CD4-positive, alpha-beta T cell treated with Interleukin-12 subunit alpha and Interleukin-12 subunit beta, for 1 hour (primary cell): ENCODE results near the gene C9orf72.

Source experiments
- DNase-seq: peaks from one replicate; pipeline ENCODE4 v3.0.0-alpha.2; 2020

The C9orf72 gene

GRCh38 chr9:27573634-27574590 is 631 bp upstream of the C9orf72 start:
- DNase-seq: peak; percentile 98

- peak; percentile 70 for DNase-seq
Measured at GRCh38 chr9:27572566-27572917, 739 bp downstream of the C9orf72 start.

- DNase-seq: no peak
Measured at GRCh38 chr9:27572061-27572460, 1.2 kb downstream of the C9orf72 start.

DNA sequence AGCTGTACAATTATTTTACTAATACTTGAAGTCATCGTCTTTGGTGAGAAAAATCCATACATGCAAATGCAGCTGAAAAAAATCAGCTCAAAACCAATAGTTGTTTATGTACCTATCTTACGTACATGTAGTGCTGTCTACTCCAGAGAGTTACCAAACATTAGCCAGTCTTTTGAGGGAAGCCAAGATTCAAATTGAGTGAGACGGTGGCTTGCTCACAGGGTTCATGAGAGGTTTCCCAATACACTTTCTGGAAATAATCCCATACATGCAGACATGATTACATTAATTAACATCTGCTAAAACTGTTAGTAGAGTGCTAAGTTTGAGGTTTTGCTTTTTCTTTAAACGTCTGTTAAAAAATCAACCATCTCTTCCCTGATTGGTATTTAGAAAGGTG is 2.3 kb downstream of the C9orf72 start:
- DNase-seq: no peak

DNA sequence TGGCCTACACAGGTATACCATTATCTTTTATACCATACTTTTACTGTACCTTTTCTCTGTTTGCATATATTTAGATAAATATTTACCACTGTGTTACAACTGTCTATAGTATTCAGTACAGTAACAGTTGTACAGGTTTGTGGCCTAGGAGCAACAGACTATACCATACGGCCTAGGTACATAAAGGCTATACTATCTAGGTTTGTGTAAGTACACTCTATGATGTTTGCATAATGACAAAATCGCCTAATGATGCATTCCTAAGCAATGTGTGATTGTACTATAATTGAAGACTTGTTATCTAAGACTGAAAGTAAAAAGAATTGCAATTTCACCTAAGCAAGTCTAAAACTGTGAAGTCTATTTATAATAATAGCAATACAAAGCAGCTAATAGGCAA is 3.9 kb downstream of the C9orf72 start:
- no peak for DNase-seq

- no peak for DNase-seq
Measured at GRCh38 chr9:27566118-27566517, 7.2 kb downstream of the C9orf72 start.

DNA sequence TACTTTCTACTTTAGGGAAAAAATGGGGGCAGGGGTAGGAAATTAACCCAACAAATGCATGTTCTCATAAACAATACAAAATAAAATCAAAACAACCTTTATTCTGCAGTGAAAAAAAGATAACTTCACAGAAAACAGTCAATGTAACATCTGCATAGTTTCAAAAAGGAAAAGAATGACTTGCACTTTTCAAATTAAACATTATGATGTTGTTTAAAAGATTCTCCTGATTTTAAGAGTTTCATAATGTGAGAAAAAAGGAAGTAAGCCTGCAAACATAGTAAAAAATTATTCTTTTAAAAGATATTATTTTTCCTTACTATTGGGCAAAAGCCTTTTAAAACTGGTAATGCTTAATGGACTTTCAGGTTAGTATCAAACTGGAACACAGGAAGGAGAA is 7.6 kb downstream of the C9orf72 start:
- DNase-seq: no peak

DNA sequence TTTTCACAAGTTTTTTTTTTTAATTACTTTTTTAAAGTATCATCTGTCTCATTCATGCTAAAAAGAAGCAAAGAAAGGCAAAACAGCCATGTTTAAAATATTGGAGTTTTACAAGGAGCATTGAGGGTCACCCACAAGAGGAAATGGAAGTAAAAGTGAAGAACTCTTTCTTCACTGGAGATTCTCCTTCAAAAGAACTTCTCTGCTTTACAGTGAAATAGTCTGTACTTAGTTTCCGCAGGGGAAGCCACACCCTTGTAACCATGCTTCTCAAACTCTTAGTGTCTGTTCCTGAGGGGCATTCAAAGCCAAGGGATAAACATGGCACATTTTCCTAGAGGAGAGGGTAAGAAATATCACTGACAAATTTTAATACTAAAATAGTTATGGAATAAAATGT is 8.6 kb downstream of the C9orf72 start:
- no peak for DNase-seq

GRCh38 chr9:27563738-27564430 is 9.4 kb downstream of the C9orf72 start:
- no peak for DNase-seq

GRCh38 chr9:27561685-27562084 is 11.6 kb downstream of the C9orf72 start:
- no peak for DNase-seq

DNA sequence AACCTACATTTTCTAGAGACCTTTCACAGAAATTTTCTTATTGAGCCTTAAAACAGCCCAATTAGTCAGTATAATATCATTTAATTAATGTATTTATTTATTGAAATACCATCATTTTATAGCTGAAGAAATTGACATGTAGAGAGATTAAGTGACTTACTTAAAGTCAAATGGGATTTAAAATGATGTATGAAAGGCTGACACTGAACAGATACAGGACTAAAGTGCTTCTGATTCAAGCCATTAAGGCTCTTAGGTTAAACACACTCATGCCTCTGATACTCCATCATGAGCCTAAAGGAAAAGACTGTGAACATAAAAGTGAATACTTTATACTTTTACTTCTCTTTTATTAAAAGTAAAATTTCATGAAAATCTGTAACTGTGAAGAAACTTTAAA is 12.8 kb downstream of the C9orf72 start:
- DNase-seq: no peak

- no peak for DNase-seq
Measured at GRCh38 chr9:27558307-27558706, 15.0 kb downstream of the C9orf72 start.

DNA sequence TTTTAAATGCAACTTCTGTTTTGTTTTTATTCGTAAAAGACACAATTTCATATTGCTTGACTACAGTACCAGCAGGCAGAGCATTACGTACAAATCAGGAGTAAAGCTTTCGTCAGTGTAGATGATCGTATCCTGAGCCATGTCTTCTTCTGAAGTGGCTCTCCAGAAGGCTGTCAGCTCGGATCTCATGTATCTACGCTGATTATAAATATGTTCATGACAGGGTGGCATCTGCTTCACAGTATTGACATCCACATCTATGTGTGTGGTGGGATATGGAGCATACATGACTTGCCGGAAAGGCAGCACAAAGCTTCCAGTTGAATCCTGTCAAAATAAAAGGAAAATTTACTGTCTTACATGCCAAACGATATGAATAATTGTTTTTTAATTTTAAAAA is 16.8 kb downstream of the C9orf72 start:
- DNase-seq: no peak

DNA sequence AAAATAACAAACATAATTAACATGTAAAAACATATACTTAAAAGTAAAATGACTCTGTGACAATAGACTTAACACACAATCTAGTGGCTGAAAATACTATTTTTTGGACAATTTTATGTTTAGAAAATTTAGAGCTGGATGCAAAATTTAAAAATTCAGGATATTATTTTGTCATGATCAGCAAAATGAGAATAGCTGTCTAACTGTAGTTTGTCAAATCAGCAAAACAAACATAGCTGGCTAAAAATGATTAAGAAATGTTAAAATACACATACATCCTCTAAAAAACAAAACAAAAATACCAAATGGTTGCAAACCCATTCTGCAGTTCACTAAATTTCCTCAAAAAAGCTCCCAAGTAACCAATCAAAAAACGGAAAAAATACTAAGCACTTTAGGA is 18.6 kb downstream of the C9orf72 start:
- no peak for DNase-seq

- DNase-seq: no peak
Measured at GRCh38 chr9:27549196-27549755, 24.0 kb downstream of the C9orf72 start.

GRCh38 chr9:27548055-27548741 is 25.1 kb downstream of the C9orf72 start:
- no peak for DNase-seq

GRCh38 chr9:27545471-27545870 is 27.8 kb downstream of the C9orf72 start:
- DNase-seq: no peak

GRCh38 chr9:27542508-27542907 is 30.8 kb downstream of the C9orf72 start:
- DNase-seq: no peak

- no peak for DNase-seq
Measured at GRCh38 chr9:27541740-27542139, 31.5 kb downstream of the C9orf72 start.

GRCh38 chr9:27540502-27540901 is 32.8 kb downstream of the C9orf72 start:
- DNase-seq: no peak

DNA sequence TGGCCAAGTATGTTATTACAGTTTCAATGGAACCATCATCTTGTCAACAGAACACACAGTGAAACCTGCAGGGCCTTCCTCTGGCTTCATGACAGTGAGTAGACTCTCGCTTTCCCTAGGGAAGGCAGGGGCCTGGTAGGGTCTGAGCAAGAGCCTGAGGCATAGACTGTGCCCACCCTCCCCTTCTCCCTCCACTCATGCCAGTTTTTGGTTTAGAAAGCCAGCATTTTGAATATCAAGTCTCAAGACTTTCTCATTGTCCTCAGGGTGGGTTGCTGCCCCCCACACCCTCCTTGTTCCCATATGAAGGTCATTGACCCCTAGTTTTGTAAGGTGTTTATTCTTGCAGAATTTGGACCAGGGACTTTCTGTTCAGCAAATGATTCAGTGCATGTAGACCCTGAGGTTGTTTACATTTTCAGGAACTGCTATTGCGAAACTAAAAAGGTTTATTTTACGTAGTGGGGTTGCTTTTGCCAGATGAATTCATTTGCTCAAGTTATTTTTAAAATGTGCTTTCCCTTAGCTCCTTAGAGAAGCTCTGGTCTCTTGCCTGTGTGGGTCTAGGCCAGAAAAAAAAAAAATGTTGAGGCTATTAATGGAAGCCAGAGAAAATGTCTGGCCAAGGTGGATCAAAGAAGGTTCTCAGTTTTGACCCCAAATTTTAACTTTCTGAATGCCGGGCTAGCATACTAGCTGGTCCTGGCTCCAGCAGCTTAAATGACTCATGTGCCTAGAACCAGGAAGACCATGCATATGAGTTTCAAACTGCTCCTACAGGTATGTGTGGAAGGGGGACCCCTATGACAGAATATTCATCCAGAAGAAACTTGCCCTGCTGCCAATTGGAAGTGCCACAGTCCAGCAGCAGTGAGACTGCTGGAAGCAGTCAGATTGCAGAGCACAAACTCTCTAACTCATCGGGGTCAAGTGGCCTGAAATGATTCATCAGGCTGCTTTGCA is 33.5 kb downstream of the C9orf72 start:
- DNase-seq: no peak

- no peak for DNase-seq
Measured at GRCh38 chr9:27538647-27539046, 34.6 kb downstream of the C9orf72 start.
